Measurements from ENCODE around the gene HSD3B1.
"Not testable (repeated sequence)": the region's sequence is repeated elsewhere in the genome, so short reads cannot be mapped to it uniquely, and the experiment has no call there.

Gene HSD3B1

GRCh38 chr1:119554183-119554582 lies 47.2 kb downstream of the HSD3B1 start:
- peak; percentile 86 for DNase-seq

GRCh38 chr1:119556423-119556822 lies 49.4 kb downstream of the HSD3B1 start:
- no peak for DNase-seq

- DNase-seq: not testable (repeated sequence)
These were observed 53.4 kb downstream of the HSD3B1 start for GRCh38 chr1:119560402-119560801.

- DNase-seq: no peak
These were observed 57.5 kb downstream of the HSD3B1 start for GRCh38 chr1:119564548-119564947.
